Lower lobe of right lung (tissue), 2 donors: Measurements from ENCODE around the gene TTLL10. TPM values are rescaled to one million over a fixed set of nuclear protein-coding genes. Genes with fewer than 3 reads are reported as not detected.

Experiments
- ATAC-seq, 2 donors: fragments of 200-7000 bp; cut with Tn5 transposase; one replicate each; pipeline ENCODE4 v1.9.1; 2020 to 2022; ENCODE audit warnings: mild to moderate bottlenecking in 2 of 2, moderate library complexity in 2 of 2
- DNase-seq: peaks from one replicate; pipeline ENCODE4 v3.0.0-alpha.2; 2020
- H3K27ac ChIP-seq: fragments of 200-600 bp; one replicate; pipeline ENCODE4 v1.8.0; 2022
- H3K27me3 ChIP-seq: fragments of 200-600 bp; one replicate; pipeline ENCODE4 v1.8.0; 2022; ENCODE audit warnings: low read depth
- H3K36me3 ChIP-seq: fragments of 200-600 bp; one replicate; pipeline ENCODE4 v1.8.0; 2022; ENCODE audit warnings: mild to moderate bottlenecking
- H3K4me1 ChIP-seq: fragments of 200-600 bp; one replicate; pipeline ENCODE4 v1.8.0; 2022
- H3K4me3 ChIP-seq: fragments of 200-600 bp; one replicate; pipeline ENCODE4 v1.8.0; 2022; ENCODE audit warnings: mild to moderate bottlenecking
- H3K9me3 ChIP-seq: fragments of 200-600 bp; one replicate; pipeline ENCODE4 v1.8.0; 2022
- CTCF ChIP-seq: fragments of 200-600 bp; IDR thresholded peaks from one replicate; pipeline ENCODE4 v1.8.0; 2022; ENCODE audit warnings: antibody characterized with exemption, mild to moderate bottlenecking
- intact Hi-C: fragments of 100-400 bp; cut with DNase I; formaldehyde crosslinking; loops from one replicate; pipeline ENCODE4 v1.11.0; 2022
- total RNA-seq: library from RNA; stranded (reverse); fragmentation: NEBNext Ultra II Directional; extraction: Animal tissue kit (Norgen Biotek cat#: 25700); gene quantifications from one replicate; pipeline ENCODE4 v1.2.1, GENCODE V29; 2021
- donor health status: DM: no; HTN: yes; CAD: no; lungs with severe emphysema.

TTLL10 gene
- total RNA-seq, 1 donor from 2014 or later: 6.6 TPM

DNA sequence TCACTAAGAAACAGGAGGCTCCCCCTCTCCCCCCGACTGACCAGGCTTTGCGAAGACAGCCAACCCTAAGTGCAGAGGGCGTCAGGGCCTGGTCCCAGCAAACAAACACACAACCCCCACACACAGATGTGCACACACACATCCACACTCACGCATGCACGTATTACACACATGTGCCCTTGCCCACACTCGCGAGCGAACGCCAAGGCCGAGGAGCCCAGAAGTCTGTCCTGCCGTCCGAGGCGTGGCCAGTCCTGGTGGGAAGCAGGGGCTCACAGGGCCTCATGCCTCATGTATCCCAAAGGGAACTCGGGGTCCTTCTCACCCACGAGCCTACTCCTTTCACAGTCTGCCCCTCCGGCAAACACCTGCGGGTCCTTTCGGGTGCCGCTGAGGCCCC, 56.1 kb downstream of the TTLL10 start:
- Histone ChIP-seq H3K4me1 (peaks cover 31% of the 10 kb centered on the region), H3K9me3 (no peaks in the 10 kb centered on the region), H3K27me3 (no peaks in the 10 kb centered on the region), H3K4me3 (peak overlapping the region; percentile 99), H3K27ac (no peak overlapping the region), H3K36me3 (peaks cover 43% of the 10 kb centered on the region)
- DNase-seq (no peak), ATAC-seq (no peak)
- TF ChIP-seq CTCF: no peak
- intact Hi-C loops: no loop called here

GRCh38 chr1:1230656-1231399, 57.1 kb downstream of the TTLL10 start:
- Histone ChIP-seq H3K27me3 (no peaks in the 10 kb centered on the region), H3K36me3 (peaks cover 34% of the 10 kb centered on the region), H3K27ac (peak overlapping the region; percentile 92), H3K9me3 (no peaks in the 10 kb centered on the region), H3K4me3 (peak overlapping the region; percentile 99), H3K4me1 (peaks cover 31% of the 10 kb centered on the region)
- DNase-seq (no peak), ATAC-seq (peak in 1 of 2 donors; percentile 5)
- no peak for TF ChIP-seq CTCF
- intact Hi-C loops: no loop called here

- DNase-seq: peak; percentile 98
- peaks cover 26% of the 10 kb centered on the region for H3K36me3 ChIP-seq
Observed at GRCh38 chr1:1231400-1232207, 57.9 kb downstream of the TTLL10 start, which contains the start of gene SDF4. Gene SDF4 (minus strand): TSS chr1:1232001. CDS start chr1:1228772, 3,229 bp downstream.

GRCh38 chr1:1232208-1232795, 58.6 kb downstream of the TTLL10 start, which contains the start of gene B3GALT6:
Gene B3GALT6 (plus strand): TSS chr1:1232237. CDS start chr1:1232279, 42 bp downstream.
- ATAC-seq: no peak
- Histone ChIP-seq H3K36me3 (peaks cover 19% of the 10 kb centered on the region), H3K27ac (peak within 1 kb of the TSS; percentile 92), H3K4me3 (peak within 1 kb of the TSS; percentile 99), H3K27me3 (peaks cover 6% of the 10 kb centered on the region), H3K4me1 (peaks cover 33% of the 10 kb centered on the region), H3K9me3 (no peaks in the 10 kb centered on the region)
- TF ChIP-seq CTCF: no peak
- peak; percentile 60 for DNase-seq
- intact Hi-C loops: no loop called here

More at GRCh38 chr1:1231400-1232207, 57.9 kb downstream of the TTLL10 start, which contains the start of gene SDF4:
- H3K9me3 ChIP-seq: no peaks in the 10 kb centered on the region
- H3K27ac ChIP-seq: peak within 1 kb of the TSS; percentile 92
- intact Hi-C loops: no loop called here
- ATAC-seq: peak; percentile 97 to 98
- no peak for TF ChIP-seq CTCF
- H3K4me1 ChIP-seq: peaks cover 31% of the 10 kb centered on the region
- H3K4me3 ChIP-seq: peak within 1 kb of the TSS; percentile 99
- no peaks in the 10 kb centered on the region for H3K27me3 ChIP-seq

- no peak for ATAC-seq
- peaks cover 13% of the 10 kb centered on the region for H3K27me3 ChIP-seq
- no peak overlapping the region for H3K27ac ChIP-seq
- H3K9me3 ChIP-seq: no peaks in the 10 kb centered on the region
- H3K36me3 ChIP-seq: peaks cover 12% of the 10 kb centered on the region
- peak overlapping the region; percentile 49 for H3K4me3 ChIP-seq
- no peak for TF ChIP-seq CTCF
- peaks cover 34% of the 10 kb centered on the region for H3K4me1 ChIP-seq
- intact Hi-C loops: no loop called here
- DNase-seq: peak; percentile 60
Observed at GRCh38 chr1:1232796-1233566, 59.3 kb downstream of the TTLL10 start.
